Erythroblast (primary cell): ENCODE measurements around the gene CNIH3.

Experiments
- GATA1 ChIP-seq: IDR thresholded peaks from 2 replicates; pipeline ENCODE4 v1.6.1; 2011; ENCODE audit warnings: low read depth, mild to moderate bottlenecking, control low read depth, low read length, moderate library complexity
- POLR2A ChIP-seq: IDR thresholded peaks from 2 replicates; pipeline ENCODE4 v1.6.1; 2011; ENCODE audit warnings: mild to moderate bottlenecking, low read length

GRCh38 chr1:224713228-224713627 is 97.1 kb downstream of the CNIH3 start:
- TF ChIP-seq POLR2A, result no peak
- TF ChIP-seq GATA1, result no peak
